Left ventricle myocardium superior (tissue), 1 donor: ENCODE results near the gene NFKB2. TPM values are rescaled to one million over a fixed set of nuclear protein-coding genes. Genes with fewer than 3 reads are reported as not detected.

Experiments
- ATAC-seq: fragments of 200-7000 bp; cut with Tn5 transposase; one replicate; pipeline ENCODE4 v1.9.1; 2020; ENCODE audit warnings: mild to moderate bottlenecking, moderate library complexity
- DNase-seq: peaks from one replicate; pipeline ENCODE4 v3.0.0-alpha.2; 2020
- intact Hi-C: fragments of 100-400 bp; cut with micrococcal nuclease; formaldehyde crosslinking; loops from one replicate; pipeline ENCODE4 v1.11.0; 2022
- total RNA-seq: library from RNA; stranded (reverse); fragmentation: NEBNext Ultra II Directional; extraction: Animal tissue kit (Norgen Biotek cat#: 25700); gene quantifications from one replicate; pipeline ENCODE4 v1.2.1, GENCODE V29; 2021
- donor health status: DM: no; HTN: yes; CAD: no; lungs with severe emphysema.

Gene NFKB2
- total RNA-seq, 1 donor from 2014 or later = 11.3 TPM

DNA sequence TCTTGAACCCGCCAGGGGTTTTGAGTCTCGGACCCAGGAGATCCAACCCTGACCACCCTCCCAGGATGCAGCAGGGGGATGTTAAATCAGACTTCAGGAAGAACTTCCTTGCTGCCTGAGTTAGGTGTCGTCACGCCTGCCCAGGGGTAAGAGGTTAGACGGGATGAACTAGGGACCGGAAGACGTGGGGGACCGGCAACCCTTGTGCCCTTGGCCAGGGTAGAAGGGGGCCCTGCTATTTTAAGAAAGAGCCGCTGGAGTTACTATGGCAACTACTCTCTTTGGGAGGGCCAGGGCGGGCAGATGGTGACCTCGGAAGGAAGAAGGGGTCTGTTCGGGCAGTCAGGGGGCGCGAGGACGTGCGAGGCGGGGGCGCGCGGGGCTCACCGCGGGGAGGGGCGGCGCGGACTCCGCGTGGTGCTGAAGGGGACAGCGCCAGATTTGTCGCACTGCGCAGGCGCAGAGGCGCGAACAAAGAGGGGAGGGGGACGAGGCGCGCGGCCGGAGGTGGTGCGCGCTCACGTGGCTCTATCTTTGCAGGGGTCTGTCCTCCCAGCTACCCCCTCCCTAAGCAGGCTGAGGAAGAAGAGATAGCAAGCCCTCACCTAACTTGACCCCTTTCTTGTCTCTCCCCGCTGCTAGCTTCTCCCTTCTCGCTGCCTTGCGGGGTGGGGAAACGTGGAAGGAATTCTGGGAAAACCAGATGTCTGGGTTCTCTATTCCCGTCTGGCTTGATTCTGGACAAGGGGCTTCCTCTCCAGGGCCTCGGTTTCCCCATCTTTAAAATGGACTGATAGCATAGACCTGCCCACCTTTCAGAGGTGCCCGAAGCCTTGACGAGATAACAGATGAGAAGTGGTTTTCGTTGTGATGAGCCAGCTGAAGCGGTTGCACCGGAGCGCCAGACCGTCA lies 24.0 kb downstream of the NFKB2 start:
- intact Hi-C loops = no loop called here

DNA sequence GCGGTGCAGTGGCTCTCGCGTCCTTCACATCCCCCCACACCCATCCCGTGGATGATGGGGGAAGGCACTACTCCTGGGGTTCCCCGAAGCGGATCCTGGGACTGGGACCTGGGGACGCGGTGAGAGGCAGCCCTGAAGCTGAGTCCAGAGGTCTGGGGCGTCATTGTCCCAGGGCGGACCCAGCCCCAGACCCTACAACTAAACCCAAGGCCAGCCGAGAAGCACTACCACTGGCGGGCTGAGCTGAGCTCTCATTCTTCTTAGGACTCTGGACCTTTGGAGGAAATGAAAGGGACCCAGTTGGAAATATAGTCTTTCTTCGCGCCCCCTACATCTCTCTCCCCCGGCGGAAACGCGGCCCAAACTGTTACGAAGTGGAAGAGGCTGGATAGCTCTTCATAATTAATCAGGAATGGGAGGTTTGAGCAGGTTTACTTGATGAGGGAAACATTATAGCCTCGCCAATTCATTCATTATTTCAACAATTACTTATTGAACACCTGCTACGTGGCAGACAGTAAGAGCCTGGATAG lies 24.7 kb downstream of the NFKB2 start:
- DNase-seq (no peak), ATAC-seq (no peak)
- intact Hi-C loops = no loop called here

More for the DNA sequence above, 24.0 kb downstream of the NFKB2 start:
- ATAC-seq = peak; percentile 17
- peak; percentile 75 for DNase-seq

DNA sequence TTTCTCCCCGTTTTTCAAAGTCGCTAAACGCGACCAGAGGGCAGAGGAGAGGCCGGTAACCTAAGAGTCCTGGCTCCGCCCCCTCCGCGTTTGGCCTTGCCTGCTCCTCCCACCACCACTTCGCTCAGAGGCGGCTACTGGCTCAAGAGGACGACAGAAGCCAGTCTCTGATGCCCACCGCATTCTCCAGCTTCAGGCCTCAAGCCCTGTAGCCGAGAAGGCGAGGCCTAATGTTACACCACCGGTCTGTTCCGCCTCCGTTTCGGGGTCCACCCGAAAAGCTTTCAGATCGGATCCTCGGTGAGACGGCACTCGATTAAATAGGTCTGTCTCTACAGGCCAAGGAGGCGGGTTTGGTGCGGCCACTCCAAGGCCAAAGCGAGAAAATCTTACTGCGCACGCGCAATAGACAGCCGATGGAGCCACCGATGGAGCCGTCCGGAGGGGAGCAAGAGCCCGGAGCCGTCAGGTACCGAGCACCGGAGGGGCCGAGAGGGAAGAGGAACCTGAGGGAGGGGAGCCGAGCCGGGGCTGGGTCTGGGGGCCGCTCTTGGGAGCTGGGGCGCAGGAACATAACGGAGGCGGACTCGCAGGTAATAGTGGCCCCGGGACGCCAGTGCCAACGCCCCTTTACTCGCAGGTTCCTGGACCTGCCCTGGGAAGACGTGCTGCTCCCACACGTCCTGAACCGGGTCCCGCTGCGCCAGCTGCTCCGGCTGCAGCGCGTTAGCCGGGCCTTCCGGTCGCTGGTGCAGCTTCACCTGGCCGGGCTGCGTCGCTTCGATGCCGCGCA lies 25.4 kb downstream of the NFKB2 start, which contains the start of gene FBXL15:
FBXL15 (plus strand) TSS at position 123 of the 793 bp plus-strand sequence; CDS start at position 417, 294 bp downstream.
- DNase-seq (peak; percentile 96), ATAC-seq (peak; percentile 88)
- intact Hi-C loops = no loop called here

DNA sequence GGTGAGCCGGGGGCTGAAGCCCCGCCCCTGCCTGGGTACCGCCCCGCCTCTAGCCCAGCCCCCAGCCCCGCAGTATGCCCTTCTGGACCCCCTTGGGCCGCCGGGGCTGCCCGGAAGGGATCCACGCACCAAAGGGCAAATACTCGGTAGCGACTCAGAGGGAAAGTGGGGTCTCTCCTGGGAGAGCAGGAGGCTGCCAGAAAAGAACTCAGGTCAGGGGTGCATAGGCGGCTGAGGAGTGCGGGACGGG lies 25.9 kb downstream of the NFKB2 start:
- DNase-seq (no peak), ATAC-seq (no peak)
- intact Hi-C loops = no loop called here

DNA sequence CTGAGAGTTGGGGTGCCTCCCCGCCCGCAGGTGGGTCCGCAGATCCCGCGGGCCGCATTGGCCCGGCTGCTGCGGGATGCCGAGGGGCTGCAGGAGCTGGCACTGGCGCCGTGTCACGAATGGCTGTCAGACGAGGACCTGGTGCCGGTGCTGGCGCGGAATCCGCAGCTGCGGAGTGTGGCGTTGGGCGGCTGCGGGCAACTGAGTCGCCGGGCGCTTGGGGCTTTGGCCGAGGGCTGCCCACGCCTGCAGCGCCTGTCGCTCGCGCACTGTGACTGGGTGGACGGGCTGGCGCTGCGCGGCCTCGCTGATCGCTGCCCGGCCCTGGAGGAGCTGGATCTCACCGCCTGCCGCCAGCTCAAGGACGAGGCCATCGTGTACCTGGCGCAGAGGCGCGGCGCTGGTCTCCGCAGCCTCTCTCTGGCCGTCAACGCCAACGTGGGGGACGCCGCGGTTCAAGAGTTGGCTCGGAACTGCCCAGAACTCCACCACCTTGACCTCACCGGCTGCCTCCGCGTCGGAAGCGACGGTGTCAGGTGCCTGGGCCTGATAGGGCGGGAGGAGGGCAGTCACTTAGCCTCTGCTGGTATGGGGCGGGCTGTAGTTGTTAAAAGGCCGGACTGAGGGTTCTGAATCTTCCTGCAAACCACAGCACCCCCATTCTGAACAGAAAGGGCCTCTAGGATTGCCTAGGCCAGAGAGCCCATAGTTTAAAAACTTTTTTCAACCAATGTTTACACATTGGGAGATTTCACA lies 26.4 kb downstream of the NFKB2 start:
- intact Hi-C loops = no loop called here
- ATAC-seq = peak; percentile 12
- DNase-seq = peak; percentile 49

DNA sequence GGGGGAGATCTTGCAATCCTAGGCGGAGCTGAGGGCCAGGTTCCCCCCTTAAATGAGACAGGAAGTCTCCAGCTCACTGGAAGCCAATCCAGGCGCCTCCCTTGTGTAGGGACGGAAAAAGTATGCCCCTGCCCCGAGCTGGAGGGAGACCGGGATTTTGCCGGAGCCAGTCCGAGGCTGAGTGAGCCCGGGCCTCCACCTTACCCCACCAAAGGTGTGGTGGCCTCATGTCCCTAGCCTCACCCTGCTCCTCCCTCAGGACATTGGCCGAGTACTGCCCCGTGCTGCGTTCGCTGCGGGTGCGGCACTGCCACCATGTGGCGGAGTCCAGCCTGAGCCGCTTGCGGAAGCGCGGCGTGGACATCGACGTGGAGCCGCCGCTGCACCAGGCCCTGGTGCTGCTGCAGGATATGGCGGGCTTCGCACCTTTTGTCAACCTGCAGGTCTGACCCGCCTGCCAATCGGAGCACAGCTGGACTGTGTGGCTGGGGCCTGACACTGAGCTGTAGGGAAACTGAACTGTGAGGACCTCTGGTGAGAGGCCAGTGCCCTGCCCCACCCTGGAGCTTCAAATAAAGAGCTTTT lies 27.1 kb downstream of the NFKB2 start:
- ATAC-seq (peak; percentile 62), DNase-seq (peak; percentile 88)
- intact Hi-C loops = no loop called here

DNA sequence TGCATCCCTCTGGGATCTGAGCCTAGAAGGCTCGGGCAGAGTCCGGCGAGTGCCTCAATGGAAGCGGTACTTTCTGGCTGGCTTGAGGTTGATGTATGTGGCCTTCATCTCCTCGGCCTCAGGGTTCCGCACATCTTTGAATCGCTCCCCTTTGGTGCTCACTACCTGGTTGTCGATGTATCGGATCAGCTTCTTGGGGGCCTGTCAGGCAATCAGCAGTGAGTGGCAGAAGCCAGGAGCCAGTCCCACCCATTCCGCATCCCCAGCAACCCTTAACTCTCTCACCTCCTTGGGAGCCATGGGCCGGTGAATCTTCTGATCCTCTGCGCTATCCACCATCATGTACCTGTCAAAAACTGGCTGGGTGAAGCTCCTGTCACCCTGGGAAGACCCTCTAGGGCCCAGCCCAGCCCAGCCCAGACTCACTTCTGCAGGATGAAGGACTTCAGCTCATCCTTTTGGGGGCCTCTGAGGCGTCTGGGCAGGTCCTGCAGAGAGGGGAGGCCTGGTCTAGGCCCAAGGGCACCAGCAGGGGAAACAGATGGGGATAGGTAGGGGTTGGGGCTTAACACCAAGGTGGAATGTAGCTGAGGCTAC lies 28.0 kb downstream of the NFKB2 start:
- intact Hi-C loops = no loop called here
- ATAC-seq = no peak
- DNase-seq = no peak

DNA sequence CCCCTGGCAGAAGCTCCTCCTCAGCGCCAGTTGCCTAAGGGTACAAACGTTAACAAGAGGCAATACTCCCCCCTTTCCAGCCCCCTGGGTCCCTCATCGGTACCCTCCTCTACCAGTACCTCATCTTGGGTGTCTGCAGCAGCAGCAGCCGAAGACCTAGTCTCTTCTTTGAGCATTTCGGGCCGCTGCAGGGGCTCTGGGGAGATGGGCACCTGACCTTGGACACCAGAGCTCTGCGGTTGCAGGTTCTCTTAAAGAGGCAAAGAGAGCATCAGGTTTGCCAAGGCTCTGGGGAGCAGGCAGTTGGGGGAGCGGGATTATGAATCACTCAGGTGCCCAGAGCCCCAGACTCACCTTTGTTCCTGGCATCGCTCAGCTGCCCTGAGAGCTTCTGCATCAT lies 28.6 kb downstream of the NFKB2 start:
- intact Hi-C loops = no loop called here
- no peak for ATAC-seq
- DNase-seq = no peak

DNA sequence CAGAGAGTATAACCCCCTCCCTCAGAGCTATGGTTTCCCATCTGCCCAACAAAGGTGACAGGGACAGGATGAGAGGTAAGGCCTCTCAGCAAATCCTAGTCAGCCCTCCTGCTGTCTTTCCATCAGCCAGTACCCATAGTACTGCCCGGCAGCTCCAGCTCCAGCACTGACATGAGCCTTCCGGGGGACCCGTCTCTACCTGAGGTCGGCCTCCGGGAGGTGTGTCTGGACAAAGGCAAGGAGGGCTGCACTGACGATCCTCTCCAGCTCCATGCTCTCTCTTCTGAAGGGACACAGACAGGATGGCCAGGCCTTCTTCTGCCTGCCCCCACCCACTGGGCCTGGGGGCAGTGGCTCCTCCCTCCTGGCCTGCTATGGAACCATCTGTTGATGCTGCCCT lies 29.4 kb downstream of the NFKB2 start:
- DNase-seq (no peak), ATAC-seq (no peak)
- intact Hi-C loops = no loop called here

DNA sequence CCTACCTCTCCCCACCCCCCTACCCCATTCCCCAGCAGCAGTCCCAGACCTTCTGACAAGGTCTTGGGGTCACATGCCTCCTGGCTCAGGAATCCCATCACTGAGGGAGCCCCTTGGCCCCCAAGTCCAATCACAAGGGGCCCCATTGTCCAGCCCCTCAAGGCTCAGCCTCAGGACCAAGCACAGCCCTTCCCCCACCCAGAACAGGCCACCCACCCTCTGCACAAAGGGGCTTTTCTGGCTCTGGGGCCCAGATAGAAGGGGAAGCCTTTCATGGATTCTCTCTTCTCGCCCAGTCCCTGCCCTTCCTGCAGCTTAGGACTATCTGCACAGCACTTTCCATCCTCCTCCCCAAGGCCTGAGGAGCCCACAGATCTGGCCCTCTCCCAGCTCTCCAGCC lies 29.9 kb downstream of the NFKB2 start:
- DNase-seq (no peak), ATAC-seq (no peak)
- intact Hi-C loops = no loop called here

DNA sequence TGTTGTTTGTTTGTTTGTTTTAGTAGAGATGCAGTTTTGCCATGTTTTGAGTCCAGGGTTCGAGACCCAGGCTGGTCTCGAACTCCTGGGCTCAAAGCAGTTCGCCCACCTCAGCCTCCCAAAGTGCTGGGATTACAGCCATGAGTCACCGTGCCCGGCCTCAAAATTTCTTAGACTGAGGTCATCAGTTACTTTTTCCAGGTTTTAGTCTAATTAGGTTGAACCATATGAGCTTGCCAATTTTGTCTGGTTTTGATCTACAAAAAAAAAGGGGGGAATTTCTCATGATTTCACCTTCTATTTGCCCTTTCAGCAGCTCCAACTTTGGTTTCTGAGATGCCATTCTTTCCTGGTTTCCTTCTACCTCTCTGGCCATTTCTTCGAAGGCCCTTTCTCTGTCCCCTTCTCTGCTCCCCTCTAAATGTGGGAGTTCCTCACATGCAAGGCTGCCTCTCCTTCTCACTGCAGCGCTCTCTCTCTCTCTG lies 31.3 kb downstream of the NFKB2 start:
- DNase-seq (no peak), ATAC-seq (no peak)
- intact Hi-C loops = no loop called here

DNA sequence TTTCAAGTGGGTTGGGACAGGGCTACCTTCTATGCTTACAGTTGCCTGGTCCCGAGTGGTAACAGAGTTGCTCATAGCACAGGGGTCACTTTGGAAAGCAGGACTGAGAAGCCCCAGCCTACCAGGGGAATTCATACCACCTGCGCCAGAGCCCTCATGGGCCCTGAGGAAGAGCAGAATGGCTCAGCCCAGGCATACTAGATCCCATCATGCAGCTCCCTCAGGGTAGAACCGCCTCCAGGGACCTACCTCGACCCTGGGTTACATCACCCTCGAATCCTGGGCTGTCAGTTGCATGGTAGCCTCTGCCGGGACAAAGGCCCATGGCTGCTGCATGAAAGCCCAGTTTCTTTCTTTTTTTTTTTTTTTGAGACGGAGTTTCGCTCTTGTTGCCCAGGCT lies 34.0 kb downstream of the NFKB2 start:
- intact Hi-C loops = no loop called here
- DNase-seq (no peak), ATAC-seq (no peak)

DNA sequence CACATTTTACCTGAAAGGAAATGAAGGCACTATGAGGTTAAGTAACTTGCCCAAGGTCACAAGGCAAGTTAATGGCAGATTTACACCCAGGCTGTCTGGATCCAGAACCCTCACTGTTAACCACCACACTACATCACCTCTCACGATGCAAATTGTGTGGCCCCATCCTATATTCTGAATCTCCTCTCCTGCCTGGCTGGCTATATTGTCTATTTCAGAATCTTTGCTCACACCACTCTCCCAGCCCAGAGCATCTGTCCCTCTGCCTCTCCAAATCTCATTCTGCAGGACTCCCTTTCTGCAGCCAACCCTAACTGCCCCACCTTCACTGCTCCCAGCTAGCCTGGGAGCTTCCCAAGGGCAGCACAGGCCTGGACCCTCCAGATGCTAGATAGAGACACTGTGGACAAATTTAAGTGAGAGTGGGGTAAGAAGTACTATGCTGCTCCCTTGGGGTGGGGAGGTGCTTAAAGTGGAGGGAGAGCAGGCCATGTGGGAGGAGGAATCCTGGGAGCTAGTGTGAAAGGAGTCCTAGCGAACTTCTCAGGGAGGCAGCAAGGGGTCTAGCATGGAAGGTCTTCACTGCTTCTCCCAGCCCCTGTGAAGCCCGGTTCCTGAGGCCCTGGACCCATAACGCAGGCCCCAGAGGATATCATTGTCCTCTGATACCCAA lies 36.1 kb downstream of the NFKB2 start:
- intact Hi-C loops = no loop called here
- peak; percentile 11 for ATAC-seq
- no peak for DNase-seq

DNA sequence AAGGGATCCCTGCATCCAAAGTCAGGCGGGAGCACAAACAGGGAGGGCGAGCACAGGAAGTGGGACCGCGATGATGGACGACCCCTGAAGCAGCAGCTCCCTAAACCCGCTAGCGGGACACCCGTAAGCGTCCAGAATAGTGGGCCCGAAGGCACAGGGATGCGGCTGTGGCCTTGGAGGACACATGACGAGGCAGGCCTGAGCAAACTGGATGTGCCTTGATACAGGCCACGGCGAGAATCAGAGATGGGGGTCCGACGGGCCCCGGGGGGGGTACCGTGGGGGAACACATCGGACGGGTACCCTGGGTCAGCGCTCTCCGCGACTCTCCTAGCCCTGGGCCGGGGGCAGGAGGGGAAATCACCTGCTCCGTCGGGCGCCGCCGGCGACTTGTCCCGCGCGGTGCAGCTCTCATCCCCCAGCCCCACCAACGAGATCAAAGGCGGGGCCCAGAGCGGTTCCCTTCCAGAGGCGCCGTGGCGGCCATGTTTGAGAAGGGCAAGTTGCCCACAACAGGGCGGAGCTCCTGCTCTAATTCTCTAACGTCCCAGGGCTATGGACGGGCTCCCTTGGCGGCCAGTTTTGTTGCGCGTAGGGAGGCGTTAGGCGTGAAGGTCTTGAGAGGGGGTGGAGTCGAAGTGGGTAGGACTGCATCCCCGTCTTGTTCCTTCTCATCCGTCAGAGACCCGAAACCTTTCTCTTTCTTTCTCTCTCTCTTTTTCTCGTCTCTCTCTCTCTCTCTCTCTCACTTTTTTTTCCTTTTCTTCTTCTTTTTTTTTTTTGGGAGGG lies 36.9 kb downstream of the NFKB2 start, which contains the start of gene CUEDC2:
CUEDC2 (minus strand) TSS at position 413 of the 789 bp plus-strand sequence. CDS start 7,386 bp downstream, outside the sequence.
- intact Hi-C loops = no loop called here
- DNase-seq (peak; percentile 97), ATAC-seq (peak; percentile 96)

DNA sequence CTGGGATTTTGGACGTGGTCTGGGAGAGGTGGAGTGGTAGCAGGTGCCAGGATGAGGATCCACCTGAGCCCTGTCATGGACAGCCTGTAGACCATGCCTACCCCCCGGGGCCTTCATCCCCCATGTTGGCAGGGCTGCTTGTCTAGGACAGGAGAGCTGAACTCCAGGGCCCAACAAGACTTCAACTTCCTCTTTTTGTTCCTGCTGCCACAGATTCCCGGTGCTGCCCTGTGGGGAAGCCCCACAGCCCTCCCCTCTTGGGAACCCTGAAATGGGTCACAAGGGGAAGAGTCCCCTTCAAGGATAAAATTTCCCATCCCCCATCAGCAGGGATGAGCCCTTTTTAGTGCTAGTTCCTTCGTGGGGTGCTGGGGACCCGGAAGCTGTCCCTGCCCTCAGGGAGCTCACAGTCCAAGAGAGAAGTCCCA lies 38.1 kb downstream of the NFKB2 start:
- DNase-seq (no peak), ATAC-seq (no peak)
- intact Hi-C loops = no loop called here

DNA sequence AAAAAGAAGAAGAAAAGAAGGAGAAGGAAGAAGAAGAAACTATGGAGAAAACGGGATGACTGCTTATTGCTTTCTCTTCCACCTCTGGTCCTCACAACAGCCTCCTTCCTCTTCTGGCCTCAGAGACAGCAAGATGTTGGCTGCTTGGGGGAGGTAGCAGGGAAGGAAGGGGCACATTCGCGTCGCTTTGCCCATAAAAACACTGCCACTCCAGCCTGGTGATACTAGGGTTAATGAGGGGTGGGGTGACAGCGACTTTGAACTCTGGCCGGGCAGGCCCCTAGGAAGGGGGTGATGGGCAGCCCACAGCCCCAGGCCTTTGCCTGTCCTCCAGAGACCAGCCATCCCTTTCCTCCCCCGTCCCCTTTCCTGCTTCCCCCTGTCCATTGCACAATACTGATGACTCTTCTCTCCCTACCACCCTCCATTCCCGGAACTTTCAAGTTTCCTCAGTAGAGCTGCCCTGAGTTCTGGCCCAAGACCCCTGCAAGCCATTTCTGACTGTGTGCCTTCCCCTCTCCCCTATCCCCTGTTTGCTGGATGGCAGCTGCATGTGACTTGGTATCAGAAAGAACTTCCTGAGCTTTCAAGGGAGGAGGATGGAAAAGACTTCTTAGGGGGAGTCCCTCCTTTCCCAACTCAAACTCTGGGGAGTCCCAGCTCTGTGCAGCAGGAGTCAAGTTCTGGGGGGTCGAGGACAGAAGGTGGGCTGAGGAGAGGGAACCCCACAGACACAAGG lies 39.1 kb downstream of the NFKB2 start:
- intact Hi-C loops = no loop called here
- DNase-seq (no peak), ATAC-seq (peak; percentile 6)

DNA sequence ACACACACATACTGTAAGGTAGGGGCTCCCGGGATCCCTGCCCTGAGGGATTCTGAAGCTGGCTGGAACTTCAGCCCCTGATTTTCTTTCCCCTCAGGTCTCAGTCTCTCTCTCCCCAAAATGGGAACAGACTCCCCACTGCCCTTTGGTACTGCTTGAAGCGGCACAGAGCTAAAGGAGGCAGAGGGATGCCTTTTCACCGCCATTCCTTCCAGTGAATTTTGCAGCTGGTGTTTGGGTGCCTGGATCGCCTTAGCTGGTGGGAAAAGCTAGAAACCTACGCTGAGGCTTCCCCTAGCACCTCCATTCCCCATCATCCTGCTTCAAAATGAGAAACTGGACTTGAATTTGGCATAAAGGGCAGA lies 39.6 kb downstream of the NFKB2 start:
- ATAC-seq = no peak
- intact Hi-C loops = no loop called here
- no peak for DNase-seq
